ENCODE results near the gene HID1. TPM values are rescaled to one million over a fixed set of nuclear protein-coding genes. Genes with fewer than 3 reads are reported as not detected.
"Not testable (repeated sequence)": the region's sequence is repeated elsewhere in the genome, so short reads cannot be mapped to it uniquely, and the experiment has no call there.

The HID1 gene
- total RNA-seq, 6 experiments from 2014 or later, result 0.40 to 0.96 (median 0.56) TPM

DNA sequence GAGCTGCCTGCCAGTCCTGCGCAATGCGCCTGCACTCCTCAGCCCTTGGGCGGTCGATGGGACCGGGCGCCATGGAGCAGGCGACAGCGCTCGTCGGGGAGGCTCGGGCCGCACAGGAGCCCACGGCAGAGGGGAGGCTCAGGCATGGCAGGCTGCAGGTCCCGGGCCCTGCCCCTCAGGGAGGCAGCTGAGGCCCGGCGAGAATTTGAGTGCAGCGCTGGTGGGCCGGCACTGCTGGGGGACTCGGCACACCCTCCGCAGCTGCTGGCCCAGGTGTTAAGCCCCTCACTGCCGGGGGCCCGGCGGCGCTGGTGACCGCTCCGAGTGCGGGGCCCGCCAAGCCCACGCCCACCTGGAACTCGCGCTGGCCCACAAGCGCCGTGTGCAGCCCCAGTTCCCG is 65.5 kb downstream of the HID1 start:
- H3K27me3 Mint-ChIP-seq (ENCODE audit: insufficient read depth), result peaks cover 29% of the 10 kb centered on the region
- TF ChIP-seq, protein P1, sequence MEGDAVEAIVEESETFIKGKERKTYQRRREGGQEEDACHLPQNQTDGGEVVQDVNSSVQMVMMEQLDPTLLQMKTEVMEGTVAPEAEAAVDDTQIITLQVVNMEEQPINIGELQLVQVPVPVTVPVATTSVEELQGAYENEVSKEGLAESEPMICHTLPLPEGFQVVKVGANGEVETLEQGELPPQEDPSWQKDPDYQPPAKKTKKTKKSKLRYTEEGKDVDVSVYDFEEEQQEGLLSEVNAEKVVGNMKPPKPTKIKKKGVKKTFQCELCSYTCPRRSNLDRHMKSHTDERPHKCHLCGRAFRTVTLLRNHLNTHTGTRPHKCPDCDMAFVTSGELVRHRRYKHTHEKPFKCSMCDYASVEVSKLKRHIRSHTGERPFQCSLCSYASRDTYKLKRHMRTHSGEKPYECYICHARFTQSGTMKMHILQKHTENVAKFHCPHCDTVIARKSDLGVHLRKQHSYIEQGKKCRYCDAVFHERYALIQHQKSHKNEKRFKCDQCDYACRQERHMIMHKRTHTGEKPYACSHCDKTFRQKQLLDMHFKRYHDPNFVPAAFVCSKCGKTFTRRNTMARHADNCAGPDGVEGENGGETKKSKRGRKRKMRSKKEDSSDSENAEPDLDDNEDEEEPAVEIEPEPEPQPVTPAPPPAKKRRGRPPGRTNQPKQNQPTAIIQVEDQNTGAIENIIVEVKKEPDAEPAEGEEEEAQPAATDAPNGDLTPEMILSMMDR (IDR thresholded peaks at IDR 0.05), result no peak
- no peak overlapping the region for H3K27ac Mint-ChIP-seq
- H3K9me3 Mint-ChIP-seq, result peaks cover 5% of the 10 kb centered on the region; the same call in 1 of the 2 replicates
- no peak overlapping the region for H3K4me3 Mint-ChIP-seq
- DNase-seq, result no peak
- no peaks in the 10 kb centered on the region for H3K4me1 Mint-ChIP-seq (ENCODE audit: low read depth)
- H3K36me3 Mint-ChIP-seq (ENCODE audit: low read depth), result no peaks in the 10 kb centered on the region

DNA sequence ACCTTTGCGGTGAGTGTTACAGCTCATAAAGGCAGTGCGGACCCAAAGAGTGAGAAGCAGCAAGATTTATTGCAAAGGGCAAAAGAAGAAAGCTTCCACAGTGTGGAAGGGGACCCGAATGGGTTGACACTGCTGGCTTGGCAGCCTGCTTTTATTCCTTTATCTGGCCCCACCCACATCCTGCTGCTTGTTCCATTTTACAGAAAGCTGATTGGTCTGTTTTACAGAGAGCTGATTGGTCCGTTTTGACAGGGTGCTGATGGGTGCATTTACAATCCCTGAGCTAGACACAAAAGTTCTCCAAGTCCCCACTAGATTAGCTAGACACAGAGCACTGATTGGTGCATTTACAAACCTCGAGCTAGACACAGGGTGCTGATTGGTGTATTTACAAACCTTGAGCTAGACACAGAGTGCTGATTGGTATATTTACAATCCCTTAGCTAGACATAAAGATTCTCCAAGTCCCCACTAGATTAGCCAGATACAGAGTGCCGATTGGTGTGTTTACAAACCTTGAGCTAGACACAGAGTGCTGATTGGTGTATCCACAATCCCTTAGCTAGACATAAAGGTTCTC is 66.3 kb downstream of the HID1 start:
- DNase-seq; H3K36me3 Mint-ChIP-seq (ENCODE audit: low read depth); H3K9me3 Mint-ChIP-seq; H3K27ac Mint-ChIP-seq; H3K4me3 Mint-ChIP-seq; H3K4me1 Mint-ChIP-seq (ENCODE audit: low read depth): not testable (repeated sequence)
- H3K27me3 Mint-ChIP-seq (ENCODE audit: insufficient read depth), result peaks cover 29% of the 10 kb centered on the region

DNA sequence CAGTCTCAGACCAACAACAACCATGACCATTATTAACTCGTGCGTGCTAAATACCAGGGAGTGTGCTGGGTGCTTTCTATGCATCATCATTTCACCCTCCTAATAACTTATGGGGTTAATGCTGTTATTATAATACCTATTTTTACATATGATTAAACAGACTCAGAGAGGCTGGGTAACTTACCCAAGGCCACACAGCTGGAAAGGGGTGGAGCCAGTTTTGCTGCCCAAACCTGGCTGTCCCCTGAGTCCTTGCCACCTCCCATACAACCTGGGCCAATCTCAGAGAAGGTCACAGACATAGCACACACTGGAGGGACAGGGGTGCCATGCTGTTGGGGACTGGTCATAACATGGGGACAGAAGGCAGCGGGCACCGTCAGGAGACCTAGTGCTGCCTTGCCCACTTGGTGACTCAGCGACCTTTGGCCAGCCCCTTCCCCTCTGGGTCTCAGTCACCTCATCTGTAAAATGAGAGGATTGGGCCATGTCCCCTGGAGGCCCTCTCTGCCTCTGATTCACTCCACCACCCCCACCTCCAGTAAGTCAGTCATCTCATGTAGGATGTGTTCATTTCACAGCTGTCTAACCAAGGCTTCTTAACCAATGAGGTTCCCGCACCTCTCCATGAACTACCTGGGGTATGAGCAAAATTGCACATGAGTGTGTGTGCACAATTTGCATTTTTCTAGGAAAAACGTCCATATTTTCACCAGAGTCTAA is 67.7 kb downstream of the HID1 start:
- no peaks in the 10 kb centered on the region for H3K36me3 Mint-ChIP-seq (ENCODE audit: low read depth)
- no peaks in the 10 kb centered on the region for H3K4me1 Mint-ChIP-seq (ENCODE audit: low read depth)
- TF ChIP-seq, protein P1 (IDR thresholded peaks at IDR 0.05), result no peak
- no peak overlapping the region for H3K4me3 Mint-ChIP-seq
- DNase-seq, result no peak
- H3K27ac Mint-ChIP-seq, result no peak overlapping the region
- H3K27me3 Mint-ChIP-seq (ENCODE audit: insufficient read depth), result peaks cover 25% of the 10 kb centered on the region
- H3K9me3 Mint-ChIP-seq, result peaks cover 5% of the 10 kb centered on the region; the same call in 1 of the 2 replicates

DNA sequence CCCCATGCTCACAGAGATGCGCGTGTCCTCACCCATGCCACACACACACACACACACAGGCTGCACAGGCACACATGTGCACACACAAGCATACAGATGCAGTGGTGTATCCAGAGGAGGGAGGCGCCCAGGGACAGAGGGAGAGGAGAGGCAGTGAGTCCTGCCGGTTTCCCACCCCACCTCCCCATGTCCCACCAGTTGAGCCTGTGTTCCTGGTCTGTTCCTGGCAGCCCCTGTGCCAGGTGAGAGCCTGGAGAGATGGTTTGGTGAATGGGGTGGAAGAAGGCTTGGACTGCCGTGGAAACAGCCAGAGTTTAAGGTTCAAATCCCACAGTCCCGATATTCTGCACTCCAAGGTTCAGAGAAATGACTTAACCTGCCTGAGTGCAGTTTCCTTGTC is 68.9 kb downstream of the HID1 start:
- H3K27me3 Mint-ChIP-seq (ENCODE audit: insufficient read depth), result peaks cover 20% of the 10 kb centered on the region
- no peaks in the 10 kb centered on the region for H3K36me3 Mint-ChIP-seq (ENCODE audit: low read depth)
- TF ChIP-seq, protein P1 (IDR thresholded peaks at IDR 0.05), result no peak
- no peaks in the 10 kb centered on the region for H3K4me1 Mint-ChIP-seq (ENCODE audit: low read depth)
- DNase-seq, result no peak
- H3K4me3 Mint-ChIP-seq, result no peak overlapping the region
- peaks cover 5% of the 10 kb centered on the region; the same call in 1 of the 2 replicates for H3K9me3 Mint-ChIP-seq
- H3K27ac Mint-ChIP-seq, result no peak overlapping the region

DNA sequence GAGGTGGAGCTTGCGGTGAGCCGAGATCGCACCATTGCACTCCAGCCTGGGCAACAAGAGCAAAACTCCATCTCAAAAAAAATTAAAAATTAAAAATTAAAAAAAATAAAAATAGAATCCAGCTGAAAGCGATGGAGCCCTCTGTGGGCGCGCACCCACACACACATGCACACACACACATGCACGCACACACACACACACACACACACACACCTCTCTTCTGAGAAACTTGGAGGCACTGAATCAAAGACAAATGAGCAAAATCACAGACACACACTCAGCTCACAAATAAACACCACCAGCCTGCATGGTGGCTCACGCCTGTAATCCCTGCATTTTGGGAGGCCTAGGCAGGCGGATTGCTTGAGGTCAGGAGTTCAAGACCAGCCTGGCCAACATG is 69.5 kb downstream of the HID1 start:
- no peak for DNase-seq
- Mint-ChIP-seq H3K4me3 (no peak overlapping the region), H3K36me3 (ENCODE audit: low read depth) (no peaks in the 10 kb centered on the region), H3K4me1 (ENCODE audit: low read depth) (no peaks in the 10 kb centered on the region), H3K27me3 (ENCODE audit: insufficient read depth) (peaks cover 17% of the 10 kb centered on the region), H3K27ac (no peak overlapping the region), H3K9me3 (peaks cover 5% of the 10 kb centered on the region; the same call in 1 of the 2 replicates)
- TF ChIP-seq, protein P1 (IDR thresholded peaks at IDR 0.05), result no peak
